Transverse colon (tissue), 4 donors: Measurements from ENCODE around the gene ZNF225.

Experiments used
- POLR2AphosphoS5 ChIP-seq, 3 donors: sonication (generic); formaldehyde crosslinking; IDR thresholded peaks; one replicate each; pipeline ENCODE4 v1.6.1; 2016; ENCODE audit warnings: antibody characterized with exemption in 3 of 3
- TF ChIP-seq, protein P1 (sequence below), 5 experiments: fragments of 200-600 bp in 3 of 5; fragments of 450-650 bp in 2 of 5; sonication (generic) in 3 of 5; IDR thresholded peaks; 1 replicate in 2 of 5; 2 replicates in 3 of 5; pipeline ENCODE4 v1.5.1; 2016 to 2017; ENCODE audit warnings: antibody characterized with exemption in 5 of 5, inconsistent platforms in 3 of 5, mild to moderate bottlenecking in 2 of 5, moderate library complexity in 1 of 5

DNA sequence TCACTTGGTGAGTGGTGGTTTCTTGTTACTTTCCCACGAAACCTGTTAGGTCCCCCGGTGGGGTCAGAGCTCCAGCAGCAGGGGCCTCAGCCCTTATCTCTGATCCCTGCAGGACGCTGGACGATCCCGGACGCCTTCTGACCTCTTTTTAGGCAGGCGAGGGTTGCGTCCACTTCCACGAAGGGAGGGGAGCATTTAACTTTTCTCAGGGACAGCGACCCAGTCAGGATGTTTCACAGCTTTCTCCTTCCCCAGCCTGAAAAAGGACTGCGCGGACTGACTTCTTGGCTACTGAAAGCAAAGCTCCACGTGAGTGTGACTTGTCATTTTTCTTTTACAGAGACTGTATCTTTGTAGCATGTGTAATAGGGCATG is 28.8 kb downstream of the ZNF225 start:
- TF ChIP-seq, protein P1, sequence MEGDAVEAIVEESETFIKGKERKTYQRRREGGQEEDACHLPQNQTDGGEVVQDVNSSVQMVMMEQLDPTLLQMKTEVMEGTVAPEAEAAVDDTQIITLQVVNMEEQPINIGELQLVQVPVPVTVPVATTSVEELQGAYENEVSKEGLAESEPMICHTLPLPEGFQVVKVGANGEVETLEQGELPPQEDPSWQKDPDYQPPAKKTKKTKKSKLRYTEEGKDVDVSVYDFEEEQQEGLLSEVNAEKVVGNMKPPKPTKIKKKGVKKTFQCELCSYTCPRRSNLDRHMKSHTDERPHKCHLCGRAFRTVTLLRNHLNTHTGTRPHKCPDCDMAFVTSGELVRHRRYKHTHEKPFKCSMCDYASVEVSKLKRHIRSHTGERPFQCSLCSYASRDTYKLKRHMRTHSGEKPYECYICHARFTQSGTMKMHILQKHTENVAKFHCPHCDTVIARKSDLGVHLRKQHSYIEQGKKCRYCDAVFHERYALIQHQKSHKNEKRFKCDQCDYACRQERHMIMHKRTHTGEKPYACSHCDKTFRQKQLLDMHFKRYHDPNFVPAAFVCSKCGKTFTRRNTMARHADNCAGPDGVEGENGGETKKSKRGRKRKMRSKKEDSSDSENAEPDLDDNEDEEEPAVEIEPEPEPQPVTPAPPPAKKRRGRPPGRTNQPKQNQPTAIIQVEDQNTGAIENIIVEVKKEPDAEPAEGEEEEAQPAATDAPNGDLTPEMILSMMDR (IDR thresholded peaks at IDR 0.05), result no peak
- no peak for TF ChIP-seq POLR2AphosphoS5 (IDR thresholded peaks at IDR 0.05)
